ENCODE results near the gene SESN3.

DNA sequence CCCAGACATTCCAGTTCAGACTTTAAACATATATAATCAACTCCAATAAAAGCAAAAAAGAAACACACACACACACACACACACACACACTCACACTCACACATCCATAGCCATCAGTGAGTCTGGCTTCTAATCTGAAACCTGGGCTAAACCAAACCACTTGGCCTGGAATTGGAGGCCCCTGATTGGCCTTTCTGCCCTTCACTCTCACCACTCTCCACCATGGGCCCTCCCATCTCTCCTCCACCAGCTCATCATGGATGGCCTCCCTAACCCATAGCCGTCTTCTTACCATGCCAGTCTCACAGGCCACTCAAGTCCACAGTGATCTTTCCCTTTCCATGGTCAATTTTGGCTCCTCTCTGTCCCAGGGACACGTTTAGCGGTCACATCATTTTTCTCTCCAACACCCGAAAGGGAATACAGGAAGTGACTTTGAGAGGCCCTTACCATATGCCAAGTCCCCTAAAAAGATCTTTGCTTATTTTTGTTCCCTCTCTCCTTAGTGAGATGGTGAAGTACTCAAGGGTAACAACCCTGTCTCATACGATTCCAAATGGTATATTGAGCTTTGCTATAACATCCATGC lies 74.8 kb downstream of the SESN3 start:
- TF ChIP-seq, protein P1, sequence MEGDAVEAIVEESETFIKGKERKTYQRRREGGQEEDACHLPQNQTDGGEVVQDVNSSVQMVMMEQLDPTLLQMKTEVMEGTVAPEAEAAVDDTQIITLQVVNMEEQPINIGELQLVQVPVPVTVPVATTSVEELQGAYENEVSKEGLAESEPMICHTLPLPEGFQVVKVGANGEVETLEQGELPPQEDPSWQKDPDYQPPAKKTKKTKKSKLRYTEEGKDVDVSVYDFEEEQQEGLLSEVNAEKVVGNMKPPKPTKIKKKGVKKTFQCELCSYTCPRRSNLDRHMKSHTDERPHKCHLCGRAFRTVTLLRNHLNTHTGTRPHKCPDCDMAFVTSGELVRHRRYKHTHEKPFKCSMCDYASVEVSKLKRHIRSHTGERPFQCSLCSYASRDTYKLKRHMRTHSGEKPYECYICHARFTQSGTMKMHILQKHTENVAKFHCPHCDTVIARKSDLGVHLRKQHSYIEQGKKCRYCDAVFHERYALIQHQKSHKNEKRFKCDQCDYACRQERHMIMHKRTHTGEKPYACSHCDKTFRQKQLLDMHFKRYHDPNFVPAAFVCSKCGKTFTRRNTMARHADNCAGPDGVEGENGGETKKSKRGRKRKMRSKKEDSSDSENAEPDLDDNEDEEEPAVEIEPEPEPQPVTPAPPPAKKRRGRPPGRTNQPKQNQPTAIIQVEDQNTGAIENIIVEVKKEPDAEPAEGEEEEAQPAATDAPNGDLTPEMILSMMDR (IDR thresholded peaks at IDR 0.05): no peak
- no peak for TF ChIP-seq POLR2AphosphoS5 (IDR thresholded peaks at IDR 0.05)
- no peak for TF ChIP-seq POLR2A (IDR thresholded peaks at IDR 0.05)
